ENCODE results near the gene IL21R.
"Not testable (repeated sequence)": the region's sequence is repeated elsewhere in the genome, so short reads cannot be mapped to it uniquely, and the experiment has no call there.

Gene IL21R

DNA sequence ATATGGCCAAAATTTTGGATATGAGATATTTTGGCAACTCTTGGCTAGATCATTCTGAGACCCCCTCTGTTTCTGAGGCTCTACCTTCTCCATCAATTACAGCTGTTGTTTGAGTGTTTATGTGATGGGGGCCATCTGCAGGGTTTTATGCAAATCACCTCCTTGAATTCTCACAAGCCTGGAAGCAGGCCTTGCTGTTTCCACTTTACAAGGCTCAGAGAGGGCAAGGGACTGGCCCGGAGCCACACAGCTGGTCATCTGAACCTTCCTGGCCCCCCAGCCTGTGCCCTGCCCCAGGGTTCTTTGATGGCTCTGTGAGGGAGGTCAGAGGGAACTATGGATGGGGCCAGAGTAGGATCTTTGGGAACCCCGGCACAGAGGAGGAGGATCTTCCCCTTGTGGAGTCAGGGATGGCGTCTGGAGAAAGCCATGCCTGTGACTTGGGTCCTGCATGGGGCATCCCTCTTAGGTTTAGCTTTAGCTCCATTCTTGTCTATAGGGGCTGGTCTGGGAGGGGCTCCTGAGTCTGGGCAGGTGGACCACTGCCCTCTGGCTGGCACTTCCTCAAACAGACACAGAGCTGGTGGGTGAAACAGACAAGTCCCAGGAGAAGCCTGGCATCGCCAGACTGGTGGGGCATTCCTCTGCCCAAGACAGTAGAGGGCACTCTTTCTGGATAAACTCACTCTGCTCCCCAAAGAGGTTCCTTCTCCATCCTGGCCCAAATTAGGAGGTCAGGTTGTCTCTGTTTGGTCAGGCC, 26.2 kb downstream of the IL21R start:
- peak; percentile 11 for DNase-seq

DNA sequence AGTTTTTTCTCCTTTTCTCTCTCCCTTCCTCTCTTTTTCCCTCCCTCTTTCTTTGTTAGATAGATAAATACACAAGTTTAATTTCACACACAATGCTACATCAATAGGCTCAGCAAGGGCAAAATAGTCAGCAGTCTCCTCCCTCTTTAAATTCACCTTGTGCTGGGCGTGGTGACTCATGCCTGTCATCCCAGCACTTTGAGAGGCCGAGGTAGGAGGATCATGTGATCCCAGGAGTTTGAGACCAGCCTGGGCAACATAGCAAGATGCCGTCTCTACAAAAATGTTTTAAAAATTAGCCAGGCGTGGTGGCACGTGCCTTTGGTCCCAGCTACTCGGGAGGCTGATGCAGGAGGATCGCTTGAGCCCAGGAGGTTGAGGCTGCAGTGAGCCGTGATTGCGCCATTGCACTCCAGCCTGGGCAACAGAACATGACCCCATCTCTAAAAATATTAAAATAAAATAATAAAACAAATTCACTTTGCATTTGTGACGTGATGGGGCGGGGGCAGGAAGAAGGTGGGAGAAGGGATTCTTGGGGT, 27.4 kb downstream of the IL21R start:
- no peak for DNase-seq

DNA sequence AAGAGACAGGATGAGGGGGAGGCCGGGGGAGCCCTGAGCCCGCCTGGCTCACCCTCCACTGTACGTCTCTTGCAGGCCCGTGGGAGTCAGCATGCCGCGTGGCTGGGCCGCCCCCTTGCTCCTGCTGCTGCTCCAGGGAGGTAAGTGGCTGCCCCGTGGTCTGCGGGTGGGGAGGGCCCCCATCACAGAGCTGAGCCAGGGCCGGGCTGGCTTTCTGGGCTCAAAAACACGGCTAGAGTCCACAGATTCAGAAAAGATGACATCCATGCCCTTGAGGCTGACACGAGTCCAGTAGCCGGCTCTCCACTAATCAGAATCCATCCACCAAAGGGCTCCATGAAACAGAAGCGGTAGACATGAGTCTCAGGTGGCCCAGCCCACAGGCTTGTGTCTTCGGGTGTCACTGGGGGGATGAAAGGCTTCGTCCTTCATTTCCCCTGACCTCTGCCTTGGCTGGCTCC, 28.0 kb downstream of the IL21R start:
- peak; percentile 16 for DNase-seq

DNA sequence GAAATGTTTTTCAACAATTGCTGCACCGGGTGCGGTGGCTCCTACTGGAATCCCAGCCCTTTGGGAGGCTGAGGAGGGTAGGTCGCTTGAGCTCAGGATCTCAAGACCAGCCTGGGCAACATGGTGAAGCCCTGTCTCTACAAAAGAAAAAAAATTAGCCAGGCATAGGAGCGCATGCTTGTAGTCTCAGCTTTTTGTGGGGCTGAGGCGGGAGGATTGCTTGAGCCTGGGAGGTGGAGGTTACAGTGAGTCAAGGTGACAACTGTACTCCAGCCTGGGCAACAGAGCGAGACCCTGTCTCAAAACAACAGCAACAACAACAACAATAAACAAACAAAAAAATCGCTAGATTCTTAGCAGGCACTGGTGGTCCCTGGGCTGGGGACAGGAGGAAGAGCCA, 28.5 kb downstream of the IL21R start:
- DNase-seq = no peak

DNA sequence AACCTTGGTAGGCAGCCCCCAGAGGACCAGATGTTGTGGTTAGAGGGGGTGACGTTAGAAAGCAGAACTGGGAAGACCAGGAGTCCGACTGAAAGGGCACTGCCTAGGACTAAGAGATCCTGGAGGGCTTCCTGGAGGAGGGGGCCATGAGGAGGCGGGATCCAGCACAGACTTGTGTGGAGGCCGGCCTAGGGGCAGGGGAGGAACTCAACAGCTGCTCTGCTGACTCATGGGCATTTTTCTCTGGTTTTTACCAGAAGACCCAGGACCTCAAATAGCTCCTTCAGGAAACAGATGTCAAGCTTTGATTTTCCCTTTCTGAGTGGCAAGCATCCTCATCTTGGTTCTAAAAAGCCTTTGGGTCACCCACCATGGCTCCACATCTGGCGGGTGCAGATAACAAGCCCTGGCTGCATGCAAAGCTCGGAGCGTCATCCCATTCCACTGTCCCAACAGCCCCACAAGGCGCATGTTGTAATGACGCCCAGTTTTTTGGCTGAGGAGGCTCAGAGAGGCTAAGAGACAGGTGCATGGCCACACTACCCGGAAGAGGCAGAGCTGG, 29.0 kb downstream of the IL21R start:
- DNase-seq = peak; percentile 23

DNA sequence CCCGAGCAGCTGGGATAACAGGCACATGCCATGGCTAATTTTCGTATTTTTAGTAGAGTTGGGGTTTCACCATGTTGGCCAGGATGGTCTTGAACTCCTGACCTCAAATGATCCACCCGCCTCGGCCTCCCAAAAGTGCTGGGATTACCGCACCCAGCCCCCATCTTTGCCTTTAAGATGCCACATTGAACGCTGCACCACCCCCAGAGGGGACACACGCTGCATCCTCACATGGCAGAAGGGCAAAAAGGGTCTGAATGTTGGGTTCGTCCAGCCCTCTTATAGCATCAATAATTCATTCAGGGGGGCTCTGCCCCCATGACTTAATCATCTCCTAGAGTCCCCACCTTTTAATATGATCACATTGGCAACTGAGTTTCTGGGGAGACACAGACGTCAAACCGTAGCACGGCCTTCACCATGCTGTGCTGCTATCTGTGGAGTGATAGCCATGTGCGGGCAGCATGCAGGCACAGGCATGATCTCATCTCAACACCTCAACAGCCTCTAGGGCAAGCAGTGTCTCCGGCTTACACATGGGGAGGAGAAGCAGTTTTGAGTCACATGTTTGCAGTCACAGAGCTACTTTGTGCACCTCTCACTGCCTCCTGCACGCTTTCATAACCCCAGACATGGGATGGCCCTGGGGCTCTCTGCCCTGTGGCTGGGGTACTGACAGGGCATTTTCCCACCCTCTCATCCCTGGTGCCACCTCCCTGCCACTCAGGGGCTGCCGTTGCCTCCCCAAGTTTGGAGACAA, 30.0 kb downstream of the IL21R start:
- peak; percentile 11 for DNase-seq

DNA sequence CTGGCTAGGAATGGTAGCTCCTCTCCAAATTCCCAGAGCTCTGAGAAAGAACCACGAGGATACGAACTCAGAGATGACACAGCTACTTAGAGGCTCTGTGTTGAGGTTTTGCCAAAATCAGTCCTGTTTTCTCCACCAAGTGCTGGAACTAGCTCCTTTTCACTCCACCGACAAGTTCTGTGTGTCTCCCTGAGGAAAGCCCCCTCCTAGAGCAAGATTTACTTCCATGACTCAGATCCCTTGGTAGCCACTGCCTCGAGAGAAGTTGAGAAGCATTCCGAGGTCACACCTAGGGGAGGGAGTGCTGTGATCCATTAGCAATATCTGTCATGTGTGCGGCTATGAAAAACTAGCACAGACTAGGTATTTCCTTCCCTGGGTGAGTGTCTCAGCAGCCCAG, 30.6 kb downstream of the IL21R start:
- peak; percentile 14 for DNase-seq

- DNase-seq = not testable (repeated sequence)
These were observed 31.2 kb downstream of the IL21R start for GRCh38 chr16:27433191-27433590.

DNA sequence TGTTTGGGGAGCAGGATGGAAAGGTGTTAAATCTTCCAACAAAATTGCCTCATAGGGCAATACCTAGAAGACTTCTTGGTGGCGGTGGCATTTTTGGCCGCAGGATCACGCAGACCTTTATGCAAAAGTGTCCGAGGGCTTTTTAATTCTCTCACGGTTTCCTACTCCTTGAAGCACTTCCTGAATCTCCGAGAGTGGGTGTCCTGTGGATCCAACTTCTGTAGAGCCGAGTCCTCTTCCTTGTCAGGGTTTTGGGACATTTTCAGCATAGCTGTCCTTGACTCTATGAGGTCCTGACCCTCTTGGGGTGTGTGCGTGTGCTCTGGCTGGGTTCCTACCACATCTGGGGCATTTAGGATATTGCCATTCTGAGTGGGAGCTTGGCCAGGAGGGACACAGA, 31.7 kb downstream of the IL21R start:
- no peak for DNase-seq

DNA sequence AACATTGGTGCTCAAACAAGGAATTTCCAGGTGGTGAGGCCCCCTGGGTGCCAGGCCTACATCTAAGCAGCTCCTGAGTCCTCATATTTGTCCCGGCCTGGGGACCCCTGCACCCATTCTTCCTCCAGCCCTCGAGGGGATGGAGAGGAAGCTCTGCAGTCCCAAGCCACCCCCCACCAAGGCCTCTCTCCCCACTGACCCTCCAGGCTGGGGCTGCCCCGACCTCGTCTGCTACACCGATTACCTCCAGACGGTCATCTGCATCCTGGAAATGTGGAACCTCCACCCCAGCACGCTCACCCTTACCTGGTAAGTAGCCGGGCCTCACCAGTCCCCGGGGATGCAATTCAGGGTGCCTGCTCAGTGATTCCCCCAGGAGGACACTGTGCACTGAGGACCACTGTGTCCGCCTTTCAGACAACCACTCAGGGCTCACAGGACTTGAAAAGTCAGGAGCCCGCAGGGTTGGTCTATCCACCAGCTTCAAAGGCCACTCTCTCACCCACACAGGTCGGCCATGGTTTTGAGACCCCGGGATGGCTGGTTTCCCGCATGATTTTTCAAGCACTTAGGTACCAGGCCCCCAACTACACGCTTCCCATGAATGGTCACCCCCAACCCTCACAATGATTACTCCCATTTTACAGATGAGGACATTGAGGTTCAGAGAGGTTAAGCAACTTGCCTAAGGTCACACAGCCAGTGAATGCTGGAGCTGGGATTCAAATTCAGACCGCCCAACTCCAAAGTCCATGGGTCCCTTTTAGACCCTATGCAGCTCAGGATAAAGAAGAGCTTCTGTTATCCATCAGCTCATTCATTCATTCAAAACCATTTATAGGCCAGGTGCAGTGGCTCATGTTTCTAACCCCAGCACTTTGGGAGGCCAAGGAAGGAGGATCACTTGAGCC, 32.4 kb downstream of the IL21R start:
- DNase-seq = peak; percentile 8

GRCh38 chr16:27435146-27435545, 33.2 kb downstream of the IL21R start:
- peak; percentile 2 for DNase-seq

- DNase-seq = peak; percentile 8
These were observed 34.1 kb downstream of the IL21R start for GRCh38 chr16:27436065-27436464.

DNA sequence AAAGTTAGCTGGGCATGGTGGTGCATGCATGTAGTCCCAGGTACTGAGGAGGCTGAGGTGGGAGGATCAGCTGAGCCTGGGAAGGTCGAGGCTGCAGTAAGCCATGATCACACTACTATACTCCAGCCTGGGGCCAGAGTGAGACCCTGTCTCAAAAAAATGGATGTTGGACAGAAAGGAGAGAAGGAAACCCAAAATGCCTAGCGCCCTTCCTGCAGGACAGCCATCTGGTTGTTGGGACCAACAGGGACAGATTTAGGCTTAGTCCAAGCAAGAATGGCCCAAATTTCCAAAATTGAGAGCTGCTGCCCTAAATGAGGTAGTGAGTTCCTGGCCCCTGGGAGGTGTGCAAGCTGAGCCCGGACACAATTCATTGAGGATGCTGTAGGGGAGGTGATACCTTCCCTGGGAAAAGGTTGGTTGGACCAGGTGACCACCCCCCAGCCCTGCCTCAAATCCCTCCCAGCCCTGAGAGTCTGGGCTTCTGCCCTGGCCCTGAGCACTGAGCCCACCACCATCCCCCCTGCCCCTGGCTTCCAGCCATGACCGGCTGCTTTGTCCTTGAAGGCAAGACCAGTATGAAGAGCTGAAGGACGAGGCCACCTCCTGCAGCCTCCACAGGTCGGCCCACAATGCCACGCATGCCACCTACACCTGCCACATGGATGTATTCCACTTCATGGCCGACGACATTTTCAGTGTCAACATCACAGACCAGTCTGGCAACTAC, 35.1 kb downstream of the IL21R start:
- peak; percentile 10 for DNase-seq

GRCh38 chr16:27437946-27438345, 36.0 kb downstream of the IL21R start:
- DNase-seq = peak; percentile 3

- peak; percentile 8 for DNase-seq
These were observed 37.5 kb downstream of the IL21R start for GRCh38 chr16:27439271-27440018.

GRCh38 chr16:27441276-27441675, 39.3 kb downstream of the IL21R start:
- DNase-seq = no peak

DNA sequence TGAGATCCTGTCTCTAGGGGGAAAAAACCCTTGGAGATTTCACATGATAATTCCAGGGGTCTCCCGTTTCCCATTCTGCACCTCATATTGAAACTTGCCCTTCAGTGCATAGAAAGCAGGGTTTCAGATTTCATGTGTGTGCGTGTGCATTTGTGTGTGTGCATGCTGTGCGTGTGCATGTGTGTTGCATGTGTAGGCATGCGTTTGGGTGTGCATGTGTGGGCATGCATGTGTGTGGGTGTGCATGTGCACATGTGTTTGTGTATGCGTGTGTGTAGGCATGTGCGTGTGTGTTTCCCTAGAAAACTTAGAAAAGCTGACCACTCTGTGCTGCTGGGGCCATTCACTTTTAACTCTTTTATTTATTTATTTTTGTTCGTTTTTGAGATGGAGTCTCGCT, 40.0 kb downstream of the IL21R start:
- DNase-seq = no peak

GRCh38 chr16:27444015-27444414, 42.0 kb downstream of the IL21R start:
- DNase-seq = no peak

GRCh38 chr16:27444470-27444869, 42.5 kb downstream of the IL21R start:
- no peak for DNase-seq

DNA sequence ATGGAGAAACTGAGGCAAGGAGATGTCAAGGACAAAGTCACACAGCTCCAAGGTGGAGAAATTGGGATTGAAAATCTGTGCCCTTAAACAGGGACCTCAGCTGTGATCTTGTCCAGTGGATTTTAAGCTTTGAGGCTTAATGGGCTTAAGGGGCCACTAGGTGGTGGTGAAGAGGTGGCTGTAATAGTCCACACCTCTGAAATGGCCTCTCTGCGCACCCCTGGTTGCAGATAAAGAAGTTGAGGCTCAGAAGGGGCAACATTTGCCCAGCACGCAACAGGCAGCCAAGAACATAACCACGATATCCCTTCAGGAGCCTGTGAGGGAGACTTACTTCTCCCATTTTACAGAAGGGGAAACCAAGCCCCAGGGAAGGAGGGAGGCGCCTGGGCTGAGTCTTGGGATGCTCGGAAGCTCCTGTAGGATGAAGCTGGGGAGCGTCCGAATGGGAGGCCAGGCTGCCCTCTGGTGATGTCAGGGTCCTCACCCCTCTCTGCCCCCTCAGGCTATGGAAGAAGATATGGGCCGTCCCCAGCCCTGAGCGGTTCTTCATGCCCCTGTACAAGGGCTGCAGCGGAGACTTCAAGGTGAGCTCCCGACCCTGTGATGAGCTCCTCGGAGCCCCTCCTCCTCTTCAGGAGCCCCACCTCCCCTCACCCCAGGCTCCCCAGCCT, 43.7 kb downstream of the IL21R start:
- no peak for DNase-seq
